HG03439 (cell line): ENCODE results near the gene TMEM131.
A peak's percentile ranks its signal among the peaks of the same experiment; 100 is the strongest.

Experiments
- ATAC-seq: cut with Tn5 transposase; IDR thresholded peaks from one replicate; pipeline ENCODE4 v1.9.1; 2021; ENCODE audit warnings: mild to moderate bottlenecking, moderate library complexity; ENCODE audit not compliant: unreplicated experiment

The TMEM131 gene

DNA sequence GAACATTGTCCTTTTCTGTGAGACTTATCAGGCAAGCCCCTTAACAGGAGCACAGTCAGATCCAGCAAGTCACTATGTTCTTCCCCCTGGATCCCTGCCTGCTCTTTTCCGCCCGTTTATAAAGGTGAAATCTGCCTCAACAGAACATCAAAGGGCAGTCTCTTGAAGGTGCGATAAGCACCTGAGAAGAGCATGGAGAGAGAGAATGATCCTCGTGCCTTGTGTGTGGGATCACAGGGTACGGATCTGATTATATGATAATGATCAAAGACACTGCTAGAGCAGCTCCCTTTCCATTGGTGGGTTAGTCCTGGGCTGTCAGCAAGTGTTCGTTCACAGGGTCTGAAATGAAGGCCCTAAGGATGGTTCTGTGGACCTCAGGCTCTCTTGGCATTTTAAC is 176.0 kb downstream of the TMEM131 start:
- ATAC-seq: no peak

DNA sequence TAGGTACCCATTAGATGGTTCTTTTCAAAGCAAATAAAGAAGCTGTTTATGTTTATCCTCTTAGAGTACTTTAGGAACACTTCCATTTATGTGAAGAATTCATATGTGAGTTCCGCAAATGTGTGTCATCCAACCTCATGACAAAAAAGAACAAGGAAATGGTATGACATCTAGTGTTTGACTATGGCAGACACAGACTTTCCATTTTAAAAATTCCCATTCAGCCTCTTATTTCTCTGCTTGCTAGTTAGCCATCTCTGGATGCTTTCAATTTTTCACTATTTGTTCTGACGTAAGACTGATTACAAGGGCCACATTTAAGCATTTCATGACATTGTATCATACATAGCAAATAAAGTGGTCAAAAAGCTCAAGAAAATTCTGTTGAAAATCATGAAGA is 179.3 kb downstream of the TMEM131 start:
- no peak for ATAC-seq

DNA sequence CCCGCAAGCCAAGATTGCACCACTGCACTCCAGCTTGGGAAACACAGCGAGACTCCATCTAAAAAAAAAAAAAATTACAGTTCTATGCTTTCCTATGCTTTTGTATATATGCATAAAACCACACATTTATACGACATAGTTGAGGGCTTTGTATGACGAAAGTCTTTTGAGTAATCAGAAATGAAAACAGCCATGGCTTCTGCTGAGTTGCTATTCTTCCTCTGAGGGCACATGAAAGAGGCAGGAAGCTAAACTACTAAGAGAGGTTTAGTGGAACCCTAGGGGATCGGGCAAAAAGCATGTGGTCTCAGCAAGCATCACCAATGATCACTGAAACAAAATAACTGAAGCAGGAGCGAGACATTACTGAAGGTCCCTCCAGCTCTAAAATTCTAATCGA is 182.8 kb downstream of the TMEM131 start:
- ATAC-seq: no peak

DNA sequence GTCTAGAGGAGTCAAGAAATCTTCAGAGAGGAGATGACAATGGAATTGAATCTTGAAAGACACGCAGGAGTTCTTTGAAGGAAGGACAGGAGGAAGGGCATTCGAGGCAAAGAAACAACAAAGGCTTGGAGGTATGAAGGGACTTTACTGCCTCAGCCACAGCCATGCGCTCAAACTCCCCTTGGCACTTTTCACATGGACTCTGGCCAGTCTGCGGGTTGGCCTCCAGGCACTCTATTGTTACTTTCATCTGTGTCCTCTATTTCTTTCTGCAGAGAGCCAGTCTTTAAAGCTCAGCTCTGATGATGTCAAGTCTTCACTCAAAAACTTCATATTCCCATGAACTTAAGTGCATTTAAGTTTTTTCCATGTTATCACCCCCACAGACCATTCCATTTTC is 186.9 kb downstream of the TMEM131 start:
- no peak for ATAC-seq

DNA sequence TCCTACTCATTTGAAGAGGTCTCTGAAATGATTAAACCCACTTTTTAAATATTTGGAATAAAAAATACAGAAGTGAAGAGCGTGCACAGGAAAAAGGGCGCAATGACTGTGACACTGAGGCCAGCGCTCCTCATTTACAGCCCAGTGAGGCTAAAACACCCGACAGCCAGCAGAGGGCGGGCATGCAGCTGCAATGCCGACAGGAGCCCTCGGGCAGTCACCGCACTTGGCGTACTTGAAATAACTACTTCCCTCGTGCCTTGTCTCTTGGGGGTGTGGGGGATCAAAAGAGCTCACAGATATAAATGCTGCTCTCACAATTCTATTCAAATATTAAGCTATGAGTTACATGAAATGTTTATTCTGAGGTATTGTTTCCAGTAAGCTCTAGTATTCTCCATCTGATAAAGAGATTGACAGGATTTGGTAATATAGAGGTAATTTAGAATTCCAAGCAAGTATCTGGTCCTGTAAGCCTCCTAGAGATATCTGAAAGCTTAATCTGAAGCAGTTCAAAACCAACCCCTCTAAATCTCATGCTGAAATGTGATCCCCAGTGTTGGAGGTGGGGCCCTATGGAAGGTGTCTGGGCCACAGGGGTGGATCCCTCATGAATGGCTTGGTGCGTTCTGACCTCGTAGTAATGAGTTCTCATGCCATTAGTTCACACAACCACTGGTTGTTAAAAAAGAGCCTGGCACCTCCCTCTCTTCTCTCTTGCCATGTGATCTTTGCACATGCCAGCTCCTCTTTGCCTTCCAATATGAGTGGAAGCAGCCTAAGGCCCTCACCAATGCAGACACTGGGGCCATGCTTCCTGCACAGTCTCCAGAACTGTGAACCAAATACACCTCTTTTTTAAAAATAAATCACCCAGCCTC is 188.8 kb downstream of the TMEM131 start:
- peak; percentile 72 for ATAC-seq

DNA sequence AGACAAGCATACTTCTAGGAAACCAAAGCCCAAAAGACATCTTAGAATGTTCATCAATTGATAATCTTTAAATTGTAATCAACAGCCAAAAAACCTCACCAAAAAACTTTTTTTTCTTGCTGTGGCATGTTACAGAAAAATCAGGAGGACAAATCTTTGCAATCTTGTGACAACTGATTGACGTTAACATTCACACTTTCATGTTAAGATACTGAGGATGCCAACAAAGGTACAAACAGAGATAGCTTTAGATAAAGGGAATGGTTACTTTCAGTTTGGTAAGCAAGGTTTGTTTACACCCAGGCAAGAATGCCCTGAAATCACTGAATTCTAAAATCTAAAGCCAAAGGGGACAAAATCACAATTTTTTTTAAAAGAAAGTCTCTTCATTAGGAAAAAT is 190.0 kb downstream of the TMEM131 start:
- no peak for ATAC-seq

DNA sequence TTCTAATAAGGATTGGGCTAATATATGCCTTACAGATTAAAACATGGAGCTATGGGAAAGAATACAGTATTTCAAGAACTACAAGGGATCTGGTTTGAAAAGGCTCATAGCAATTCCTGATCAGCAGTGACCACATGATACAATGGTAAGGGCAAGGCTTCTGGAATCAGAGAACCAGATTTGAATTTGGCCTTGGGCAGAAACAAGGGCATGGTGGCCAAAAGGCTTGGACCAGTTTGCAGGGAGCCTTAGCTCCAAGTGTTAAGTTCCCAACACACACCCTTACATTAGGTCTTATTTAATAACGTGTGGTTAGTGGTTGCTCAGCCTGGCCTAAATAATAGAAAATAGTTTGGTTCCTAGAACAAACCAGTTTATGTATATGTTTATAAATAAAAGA is 194.7 kb downstream of the TMEM131 start:
- no peak for ATAC-seq

DNA sequence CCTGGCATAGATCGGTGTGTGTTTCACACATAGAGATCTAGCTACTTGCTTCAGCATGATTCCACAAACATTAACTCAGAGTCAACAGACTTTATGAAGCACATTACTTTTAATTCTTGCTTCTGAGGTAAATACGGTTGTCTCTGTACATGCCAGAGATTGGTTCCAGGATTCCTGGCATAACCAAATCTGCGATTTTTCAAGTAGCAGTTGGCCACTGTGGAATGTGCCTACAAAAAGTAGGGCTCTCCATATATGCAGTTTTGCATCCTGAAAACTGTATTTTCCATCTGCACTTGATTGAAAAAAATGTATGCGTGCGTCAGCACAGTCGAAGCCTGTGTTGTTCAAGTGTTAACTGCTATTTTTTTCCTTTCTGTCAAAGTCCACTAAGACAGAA is 197.3 kb downstream of the TMEM131 start:
- no peak for ATAC-seq

DNA sequence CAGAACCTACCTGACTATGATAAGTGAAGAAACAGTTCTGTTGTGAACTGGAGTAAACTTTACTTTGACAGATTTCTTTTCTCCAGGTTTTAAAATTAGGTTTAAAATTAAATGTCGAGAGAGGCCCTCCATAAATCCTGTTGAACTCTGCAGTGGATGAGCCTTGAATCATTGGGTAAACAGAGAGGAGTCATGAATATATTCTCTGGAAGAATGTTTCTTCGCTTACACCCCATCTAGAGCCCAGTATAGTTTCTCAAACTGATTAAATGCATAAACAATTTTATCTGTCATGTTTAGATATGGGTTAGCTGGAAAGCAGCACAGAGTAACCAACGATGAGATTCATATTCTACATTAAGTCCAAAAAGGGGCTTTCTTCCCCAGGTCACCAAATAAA is 198.4 kb downstream of the TMEM131 start:
- no peak for ATAC-seq

DNA sequence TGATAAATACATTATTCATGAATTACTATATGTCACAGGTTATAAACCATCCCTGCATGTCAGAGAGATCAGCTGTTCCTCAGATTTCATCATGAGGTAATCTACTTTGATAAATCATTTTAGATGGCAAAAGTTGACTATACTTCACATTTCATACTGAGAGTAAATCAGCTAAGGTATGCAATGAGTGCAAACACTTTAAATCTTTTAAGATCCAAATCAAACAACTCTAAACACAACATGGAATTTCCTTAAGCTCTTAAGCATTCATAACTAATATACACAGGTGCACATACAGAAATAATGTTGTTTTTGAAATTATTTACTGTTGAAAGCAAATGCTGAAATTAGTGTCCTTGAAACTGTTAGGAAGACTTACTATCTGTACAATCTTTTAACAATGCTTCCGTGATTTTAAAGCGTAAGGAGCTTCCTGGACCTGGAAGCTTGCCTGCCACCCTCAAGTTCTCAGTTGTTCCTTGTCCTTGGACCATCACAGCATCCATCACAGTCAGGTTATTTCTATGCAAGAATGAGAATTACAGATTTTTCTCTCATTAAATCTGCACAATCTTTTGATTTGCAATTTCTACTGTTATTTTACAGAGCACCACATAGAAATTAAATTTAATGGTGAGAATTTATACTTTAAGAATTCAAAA is 199.2 kb downstream of the TMEM131 start:
- no peak for ATAC-seq

DNA sequence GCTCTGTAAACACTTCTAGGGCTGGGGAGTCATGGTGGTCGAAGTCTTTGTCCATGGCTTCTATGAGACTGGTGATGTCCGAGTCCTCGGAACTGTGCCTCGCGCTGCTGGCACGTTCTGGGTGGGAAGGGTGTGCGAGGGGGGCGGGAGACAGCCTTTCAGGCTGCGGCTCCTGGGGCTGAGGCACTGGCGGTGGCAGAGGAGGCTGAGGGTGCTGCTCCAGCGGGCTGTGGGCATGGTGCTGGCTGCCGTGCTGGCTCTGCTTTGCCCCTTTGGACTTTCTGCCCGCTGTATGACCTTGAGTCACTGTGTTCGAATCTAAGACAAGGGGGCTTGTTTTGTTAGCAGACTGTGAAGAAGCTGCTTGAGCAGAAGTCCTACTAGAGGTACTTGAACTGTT is 203.3 kb downstream of the TMEM131 start:
- no peak for ATAC-seq

DNA sequence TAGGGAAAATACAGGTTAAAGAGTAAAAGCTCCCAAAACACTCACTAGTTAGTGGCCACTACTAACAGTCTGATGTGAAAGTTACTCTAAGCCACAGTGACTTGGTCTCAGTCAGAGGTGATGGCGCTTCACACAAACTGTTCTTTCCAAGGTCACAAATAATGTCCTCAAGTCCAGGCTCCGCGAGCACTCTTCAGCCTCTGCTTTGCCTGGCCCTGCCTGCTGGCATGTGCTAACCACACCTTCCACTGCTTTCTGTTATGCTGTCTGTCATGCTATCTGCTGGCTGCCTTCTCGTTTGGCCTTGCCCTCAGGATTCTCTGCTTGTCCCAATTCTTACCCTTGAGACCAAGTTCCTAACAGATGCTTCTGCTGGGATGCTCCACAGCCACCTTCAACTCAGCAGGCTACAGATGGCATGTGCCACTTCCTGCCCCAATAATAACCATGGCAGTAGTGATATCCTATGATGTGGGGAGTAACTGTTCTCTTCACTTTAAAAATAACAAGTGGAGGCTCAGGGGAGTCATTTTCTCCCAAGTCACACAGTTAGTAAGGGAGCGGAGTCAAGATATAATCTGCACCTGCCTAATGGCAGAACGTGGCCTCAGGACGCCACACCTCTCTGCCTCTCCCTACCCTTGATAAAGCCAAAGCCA is 206.6 kb downstream of the TMEM131 start:
- ATAC-seq: no peak

DNA sequence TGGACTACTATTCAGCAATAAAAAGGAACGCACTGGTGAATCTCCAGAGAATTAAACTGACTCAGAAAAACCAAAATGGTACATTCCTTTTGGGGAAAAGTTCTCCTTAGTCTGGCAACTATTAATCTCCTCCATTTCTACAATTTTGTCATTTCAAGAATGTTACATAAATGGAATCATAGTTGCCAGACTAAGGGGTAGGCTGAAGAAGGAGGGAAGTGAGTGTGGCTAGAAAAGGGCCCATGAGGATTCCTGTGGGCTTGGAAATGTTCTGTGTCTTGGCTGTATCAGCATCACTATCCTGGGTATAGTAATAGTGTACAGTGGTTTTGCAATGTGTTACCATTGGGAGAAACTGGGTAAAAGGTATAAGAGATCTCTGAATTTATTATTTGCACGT is 209.9 kb downstream of the TMEM131 start:
- no peak for ATAC-seq

DNA sequence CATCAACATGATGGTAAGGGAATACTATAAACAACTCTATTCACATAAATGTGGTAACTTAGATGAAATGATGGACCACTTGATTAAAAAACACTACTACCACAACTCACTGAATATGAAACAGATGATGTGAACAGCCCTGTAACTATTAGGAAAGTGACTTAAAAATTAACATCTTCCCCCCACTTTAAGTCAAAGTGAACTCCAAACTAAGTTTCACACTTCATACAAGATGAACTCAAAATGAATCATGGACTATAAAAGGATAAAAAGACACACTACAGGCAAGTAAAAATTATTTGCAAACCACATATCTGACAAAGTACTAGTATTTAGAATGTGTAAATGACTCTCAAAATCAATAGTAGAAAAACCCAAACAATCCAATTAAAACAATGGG is 210.8 kb downstream of the TMEM131 start:
- no peak for ATAC-seq

DNA sequence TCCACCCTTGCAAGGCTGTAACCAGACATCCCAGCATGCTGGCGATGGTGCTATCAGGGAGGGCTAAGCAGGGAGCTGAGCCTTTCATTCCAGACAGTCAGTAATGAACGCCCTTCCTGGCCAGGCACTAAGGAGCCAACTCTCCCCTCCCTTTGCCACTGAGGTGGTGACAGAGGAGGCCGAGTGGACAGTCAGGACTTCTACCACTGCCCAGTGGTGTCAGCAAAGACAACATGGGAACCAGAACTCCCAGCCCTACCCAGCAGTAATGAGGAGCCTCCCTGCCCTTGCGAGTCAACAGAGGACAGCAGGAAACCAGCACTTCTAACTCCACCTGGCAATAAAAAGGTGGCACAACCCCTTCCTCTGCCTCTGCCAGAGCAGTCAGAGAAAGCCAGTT is 213.8 kb downstream of the TMEM131 start:
- no peak for ATAC-seq

DNA sequence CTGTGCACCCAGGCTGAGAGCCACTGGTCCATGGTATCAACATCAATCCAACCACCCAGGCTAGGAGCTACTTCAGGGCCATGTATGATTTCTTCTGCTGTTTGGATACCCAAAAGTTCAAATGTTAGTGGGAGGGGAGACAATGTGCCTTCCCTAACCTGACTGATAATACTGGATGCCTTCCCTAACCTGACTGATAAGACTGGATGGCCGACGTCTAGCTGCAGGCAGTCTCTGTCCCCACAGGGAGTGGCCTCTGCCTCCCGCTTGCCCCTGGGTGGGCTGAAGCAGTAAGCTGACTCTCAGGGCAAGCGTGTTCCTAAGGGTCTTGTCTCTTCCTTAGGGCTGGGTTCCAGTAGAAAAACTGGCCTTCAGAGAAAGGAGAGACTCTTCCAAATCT is 216.6 kb downstream of the TMEM131 start:
- no peak for ATAC-seq

DNA sequence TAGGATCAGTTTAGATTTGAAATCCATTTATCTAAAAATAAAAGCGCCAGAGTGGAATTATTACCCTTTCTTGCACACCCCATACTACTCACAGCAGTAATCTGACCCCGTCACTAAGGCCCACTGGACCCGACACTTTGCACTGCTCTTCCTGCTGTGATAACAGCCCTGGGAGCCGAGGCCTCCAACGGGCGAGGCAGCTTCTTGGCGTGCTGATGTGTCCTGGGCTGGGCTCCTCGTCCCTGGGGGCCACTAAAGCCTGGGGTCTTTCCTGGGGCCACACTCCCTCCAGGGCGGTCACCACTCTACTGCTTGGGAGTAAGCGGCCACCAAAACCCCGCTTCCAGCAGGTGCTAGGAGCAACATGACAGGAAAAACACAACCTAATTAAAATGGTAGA is 220.7 kb downstream of the TMEM131 start:
- no peak for ATAC-seq

DNA sequence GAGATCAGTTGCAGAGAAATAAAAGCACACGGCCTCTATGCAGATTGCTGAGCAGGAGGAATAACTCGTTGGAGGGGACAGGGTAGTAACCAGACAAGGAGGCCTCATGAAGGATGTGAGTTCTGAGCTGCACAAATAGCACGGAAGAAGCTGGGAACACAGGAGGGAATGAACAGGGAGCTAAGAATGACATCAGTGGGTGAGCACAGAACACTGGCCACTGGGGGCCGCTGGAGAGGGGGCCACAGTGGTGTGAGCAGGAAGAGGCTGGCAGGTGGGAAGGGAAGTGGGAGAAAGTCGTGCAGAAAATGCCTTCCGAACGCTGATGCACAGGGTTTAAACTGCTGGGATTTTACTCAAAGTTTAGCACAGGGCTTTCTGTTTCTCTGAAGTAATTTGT is 221.3 kb downstream of the TMEM131 start:
- no peak for ATAC-seq

DNA sequence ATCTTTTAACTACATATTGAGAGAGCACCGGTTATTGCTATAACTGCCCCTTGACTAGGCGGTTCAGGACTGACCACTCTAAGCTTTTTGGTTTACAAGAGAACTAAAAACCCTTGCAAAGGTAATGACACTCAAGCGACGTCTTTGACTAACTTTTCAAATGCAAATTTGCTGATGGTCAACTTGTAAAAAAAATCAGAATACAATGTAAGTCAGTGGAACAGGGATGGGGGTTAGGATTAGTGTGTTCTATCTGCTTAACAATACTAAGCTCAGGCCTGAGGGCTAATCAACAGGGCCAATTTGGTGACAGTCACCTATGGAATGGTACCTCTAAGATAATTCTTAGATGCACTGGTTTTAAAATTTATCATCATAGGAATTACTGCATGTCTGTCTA is 225.3 kb downstream of the TMEM131 start:
- no peak for ATAC-seq

DNA sequence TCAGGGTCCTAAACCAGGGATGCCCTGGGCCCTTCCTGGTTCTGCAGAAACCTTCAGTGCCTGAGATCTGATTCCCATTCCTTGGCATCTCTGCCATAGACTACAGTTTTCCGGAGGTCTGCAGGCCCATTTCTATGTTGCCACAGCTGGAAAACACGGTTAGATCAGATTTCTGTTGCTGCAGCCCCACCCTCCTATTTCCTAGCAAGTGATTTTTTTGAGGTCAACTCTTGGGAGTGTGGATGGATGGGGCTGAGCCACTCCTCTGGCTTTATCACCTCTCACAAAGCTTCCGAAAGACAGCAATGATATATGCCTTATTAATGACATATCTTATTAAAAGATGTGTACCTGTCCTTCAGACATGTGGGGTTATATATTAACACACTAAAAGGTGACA is 226.0 kb downstream of the TMEM131 start:
- no peak for ATAC-seq

DNA sequence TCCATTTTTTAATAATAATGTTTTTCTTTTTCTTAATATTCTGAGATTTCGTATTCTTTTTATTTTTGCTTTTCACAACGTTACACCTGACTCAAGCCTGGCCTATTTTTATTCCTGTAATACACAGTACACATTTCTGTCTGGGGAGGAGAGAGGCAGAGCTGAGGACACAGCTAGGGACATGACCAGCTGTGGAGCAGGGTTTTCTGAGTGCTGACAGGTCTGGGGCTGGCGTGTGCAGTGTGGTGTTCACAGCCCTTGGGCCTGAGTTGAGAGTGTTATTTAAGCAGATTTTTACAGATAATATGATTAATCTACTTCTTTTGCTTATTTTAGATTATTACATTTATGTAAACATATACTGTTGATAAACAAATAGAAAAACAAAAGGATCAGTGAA is 226.4 kb downstream of the TMEM131 start:
- no peak for ATAC-seq

DNA sequence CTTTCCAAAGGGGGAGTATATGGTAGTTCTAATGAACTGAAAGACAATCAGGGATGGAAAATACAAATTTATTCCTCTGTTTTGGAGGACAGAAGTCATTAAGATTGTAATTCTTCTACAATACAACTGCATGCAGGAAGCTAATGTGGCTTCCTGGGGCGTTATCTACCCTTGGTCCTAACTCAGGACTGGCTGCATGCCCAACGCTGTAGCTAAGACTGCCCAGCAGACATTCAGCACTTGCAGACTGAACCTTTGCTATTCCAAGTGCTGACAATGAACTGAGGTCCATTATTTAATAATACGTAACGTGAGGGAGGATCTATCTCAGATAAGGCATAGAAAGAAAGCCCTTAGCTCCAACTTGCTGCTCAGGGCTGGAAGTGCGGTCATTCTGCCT is 229.2 kb downstream of the TMEM131 start:
- ATAC-seq: no peak
